K562 (cell line): ENCODE data around the gene ZNF521. TPM values are rescaled to one million over a fixed set of nuclear protein-coding genes. Genes with fewer than 3 reads are reported as not detected.

Experiments
- ATAC-seq: fragments of 200-7000 bp; cut with Tn5 transposase; 3 replicates; pipeline ENCODE4 v1.9.1; 2020; ENCODE audit warnings: moderate library complexity
- BruUV-seq: library from RNA; stranded (reverse); fragments of 400-500 nt; replicated peaks from 2 replicates; lab custom pipeline; 2021; lab: Mats Ljungman, UMichigan
- CTCF ChIA-PET: fragments of 300-600 bp; formaldehyde crosslinking; extraction: SDS; loops from one replicate; lab custom pipeline; 2021; ENCODE audit warnings: low intra/inter-chr PET ratio; lab: Yijun Ruan, JAX
- POLR2A ChIA-PET: fragments of 300-600, 350-650 bp; sonication (Branson Sonifier 250); formaldehyde crosslinking; extraction: SDS; loops from one replicate; lab custom pipeline; 2021; ENCODE audit warnings: antibody characterized with exemption, inconsistent platforms; lab: Yijun Ruan, JAX
- DNase-seq, 4 experiments: peaks; one replicate each; pipeline versions ENCODE4 v3.0.0 to v3.0.0-alpha.2; 2011 to 2018; ENCODE audit warnings: low spot score in 3 of 4, mixed read lengths in 3 of 4; ENCODE audit errors: extremely low read depth in 1 of 4
- FAIRE-seq: peaks from 2 replicates; lab custom pipeline; 2011; peaks lifted over from hg19 to GRCh38; lab: Jason Lieb, UNC
- H2AFZ ChIP-seq: 2 replicates; pipeline ENCODE4 v1.6.0; 2011; ENCODE audit warnings: low read depth, low read length, control low read depth, inconsistent platforms
- H3K27ac ChIP-seq: fragments of 200-600 bp; 3 replicates; pipeline ENCODE4 v1.8.0; 2011; ENCODE audit warnings: low read depth, mild to moderate bottlenecking, control low read depth, inconsistent platforms, low read length, moderate library complexity, mixed read lengths; ENCODE audit errors: extremely low read depth
- H3K27me3 ChIP-seq, 2 experiments: fragments of 300-600 bp in 1 of 2; 2 replicates in 1 of 2; 3 replicates in 1 of 2; pipeline versions ENCODE4 v1.6.0 to v1.8.0; 2011; ENCODE audit warnings: inconsistent platforms in 2 of 2, low read length in 2 of 2, mild to moderate bottlenecking in 1 of 2, mixed read lengths in 1 of 2, moderate library complexity in 1 of 2; ENCODE audit not compliant: control insufficient read depth in 2 of 2, insufficient read depth in 2 of 2
- H3K36me3 ChIP-seq: fragments of 300-600 bp; 3 replicates; pipeline ENCODE4 v1.8.0; 2011; ENCODE audit warnings: mild to moderate bottlenecking, low read length, inconsistent platforms; ENCODE audit not compliant: control insufficient read depth, insufficient read depth
- H3K4me1 ChIP-seq, 2 experiments: fragments of 200-600 bp in 1 of 2; replicated peaks in 1 of 2; 2 replicates in 1 of 2; 3 replicates in 1 of 2; pipeline versions ENCODE4 v1.5.1 to v1.8.0; 2011; ENCODE audit warnings: inconsistent platforms in 2 of 2, low read length in 2 of 2, mild to moderate bottlenecking in 1 of 2, mixed read lengths in 1 of 2, moderate library complexity in 1 of 2; ENCODE audit not compliant: control insufficient read depth in 2 of 2, insufficient read depth in 2 of 2
- H3K4me2 ChIP-seq: 2 replicates; pipeline ENCODE4 v1.6.1; 2011; ENCODE audit warnings: low read length, control low read depth, inconsistent platforms, mixed read lengths; ENCODE audit not compliant: insufficient read depth
- H3K4me3 ChIP-seq: fragments of 200-600 bp; sonication (generic), shearing (Covaris generic); 2 replicates; pipeline ENCODE4 v1.5.1; 2016; ENCODE audit warnings: control low read depth, inconsistent platforms
- H3K79me2 ChIP-seq: fragments of 200-600 bp; 3 replicates; pipeline ENCODE4 v1.8.0; 2011; ENCODE audit warnings: low read length, inconsistent platforms; ENCODE audit not compliant: control insufficient read depth, insufficient read depth
- H3K9ac ChIP-seq, 2 experiments: 2 replicates each; pipeline versions ENCODE4 v1.6.0 to v1.6.1; 2011; ENCODE audit warnings: low read depth in 2 of 2, low read length in 2 of 2, control low read depth in 1 of 2, inconsistent platforms in 1 of 2, mild to moderate bottlenecking in 1 of 2, mixed read lengths in 1 of 2; ENCODE audit not compliant: insufficient read depth in 1 of 2
- H3K9me1 ChIP-seq: one replicate; pipeline ENCODE4 v1.6.0; 2011; ENCODE audit warnings: inconsistent platforms, mild to moderate bottlenecking, low read length, moderate library complexity; ENCODE audit not compliant: control insufficient read depth, insufficient read depth
- H3K9me3 ChIP-seq: replicated peaks from 2 replicates; pipeline ENCODE4 v1.5.1; 2011; ENCODE audit warnings: low read depth, low read length, inconsistent platforms; ENCODE audit not compliant: control insufficient read depth, insufficient read depth
- H4K20me1 ChIP-seq: replicated peaks from 2 replicates; pipeline ENCODE4 v1.6.1; 2011; ENCODE audit warnings: low read length, inconsistent platforms, mixed read lengths; ENCODE audit not compliant: control insufficient read depth, insufficient read depth
- CBX2 ChIP-seq: fragments of 200-600 bp; sonication (generic); IDR thresholded peaks from one replicate; pipeline ENCODE4 v1.6.1; 2012; ENCODE audit warnings: mild to moderate bottlenecking, low read length, inconsistent platforms; ENCODE audit not compliant: insufficient read depth, poor library complexity, severe bottlenecking
- E2F4 ChIP-seq: sonication (generic); formaldehyde crosslinking; IDR thresholded peaks from 2 replicates; pipeline ENCODE4 v1.8.0; 2022; ENCODE audit warnings: mild to moderate bottlenecking, low read depth, missing genetic modification reagents
- FOXP4 ChIP-seq: sonication (generic); formaldehyde crosslinking; IDR thresholded peaks from 2 replicates; pipeline ENCODE4 v1.8.0; 2022; ENCODE audit warnings: mild to moderate bottlenecking, missing genetic modification reagents, borderline replicate concordance
- L3MBTL2 ChIP-seq: fragments of 450-650 bp; IDR thresholded peaks from 2 replicates; pipeline ENCODE4 v1.6.1; 2016; ENCODE audit warnings: mild to moderate bottlenecking, moderate library complexity
- LCOR ChIP-seq: sonication (generic); formaldehyde crosslinking; IDR thresholded peaks from 2 replicates; pipeline ENCODE4 v1.8.0; 2022; ENCODE audit warnings: mild to moderate bottlenecking, missing genetic modification reagents
- NCOA6 ChIP-seq: fragments of 450-650 bp; IDR thresholded peaks from 2 replicates; pipeline ENCODE4 v1.6.1; 2017; ENCODE audit warnings: mild to moderate bottlenecking
- NR2C1 ChIP-seq, 2 experiments: fragments of 450-650 bp; IDR thresholded peaks; 2 replicates each; pipeline ENCODE4 v1.6.1; 2017; ENCODE audit warnings: mild to moderate bottlenecking in 2 of 2, antibody characterized with exemption in 1 of 2, inconsistent platforms in 1 of 2, missing compliant biosample characterization in 1 of 2, missing genetic modification characterization in 1 of 2
- PREB ChIP-seq: sonication (generic); formaldehyde crosslinking; IDR thresholded peaks from 2 replicates; pipeline ENCODE4 v1.8.1; 2023; ENCODE audit warnings: mild to moderate bottlenecking, missing genetic modification reagents
- RFX7 ChIP-seq: fragments of 250-450 bp; sonication (Bioruptor Pico); IDR thresholded peaks from 2 replicates; pipeline ENCODE4 v1.5.1; 2021; ENCODE audit warnings: mild to moderate bottlenecking
- SPI1 ChIP-seq: IDR thresholded peaks from 2 replicates; pipeline ENCODE4 v1.6.1; 2011; ENCODE audit warnings: low read depth, low read length, control low read depth, borderline replicate concordance
- TEAD1 ChIP-seq, 2 experiments: fragments of 450-650 bp in 1 of 2; sonication (generic) in 1 of 2; formaldehyde crosslinking; IDR thresholded peaks; 2 replicates each; pipeline versions ENCODE4 v1.4.0 to v1.8.0; 2020 to 2022; ENCODE audit warnings: mild to moderate bottlenecking in 2 of 2, missing genetic modification reagents in 1 of 2
- ZNF212 ChIP-seq: fragments of 450-650 bp; formaldehyde crosslinking; IDR thresholded peaks from 2 replicates; pipeline ENCODE4 v1.4.0; 2020; ENCODE audit warnings: mild to moderate bottlenecking
- ZNF76 ChIP-seq: fragments of 250-450 bp; sonication (Bioruptor Pico); IDR thresholded peaks from 2 replicates; pipeline ENCODE4 v1.4.0; 2020; ENCODE audit warnings: mild to moderate bottlenecking, moderate library complexity, borderline replicate concordance
- in situ Hi-C: fragments of 300-500 bp; cut with MboI; formaldehyde crosslinking; loops from 4 replicates; pipeline ENCODE4 v1.15.0; 2018; ENCODE audit warnings: inconsistent platforms, mixed read lengths
- intact Hi-C: fragments of 100-400 bp; cut with micrococcal nuclease; formaldehyde crosslinking; loops from 2 replicates; pipeline ENCODE4 v1.14.2; 2022
- polyA plus RNA-seq, 8 experiments: library from polyadenylated mRNA; depleted of rRNA in 4 of 8; stranded (reverse) in 5 of 8; unstranded in 3 of 8; fragments of >200 nt; fragmentation: Nextera tagmentation in 2 of 8; fragmentation: Illumina TruSeq in 1 of 8; extraction: Ambion mirVana in 2 of 8; extraction: Trizol in 1 of 8; gene quantifications; 2 replicates each; pipeline versions ENCODE4 v1.2.1 to v1.2.3, GENCODE V29; 2011 to 2014; ENCODE audit warnings: inconsistent platforms in 1 of 8, missing spikeins in 1 of 8
- total RNA-seq, 7 experiments: library from RNA; depleted of rRNA in 6 of 7; stranded (reverse); fragments of >200 nt in 6 of 7; fragmentation: Illumina TruSeq in 2 of 7; extraction: Trizol in 2 of 7; gene quantifications; 2 replicates each; pipeline versions ENCODE4 v1.2.1 to v1.2.3, GENCODE V29; 2011 to 2021; ENCODE audit warnings: low replicate concordance in 1 of 7
- TF ChIP-seq, protein P1 (sequence below): fragments of 450-650 bp; IDR thresholded peaks from 2 replicates; pipeline ENCODE4 v1.6.1; 2016; ENCODE audit warnings: antibody characterized with exemption

ZNF521 gene
- total and polyA plus RNA-seq, 9 of the 15 experiments (the other 6 are each of a cell fraction or from before 2014, with no cell fraction given), result 1.2 to 5.8 (median 1.6) TPM

- TF ChIP-seq NR2C1 (IDR thresholded peaks at IDR 0.05), result no peak
- TF ChIP-seq NR2C1 (tag; IDR thresholded peaks at IDR 0.05), result no peak
- TF ChIP-seq PREB (CRISPR knock-in tag), result no peak
- TF ChIP-seq RFX7 (CRISPR knock-in tag), result no peak
- no peak for TF ChIP-seq LCOR (CRISPR knock-in tag)
- no peak for TF ChIP-seq SPI1
- TF ChIP-seq, protein P1, sequence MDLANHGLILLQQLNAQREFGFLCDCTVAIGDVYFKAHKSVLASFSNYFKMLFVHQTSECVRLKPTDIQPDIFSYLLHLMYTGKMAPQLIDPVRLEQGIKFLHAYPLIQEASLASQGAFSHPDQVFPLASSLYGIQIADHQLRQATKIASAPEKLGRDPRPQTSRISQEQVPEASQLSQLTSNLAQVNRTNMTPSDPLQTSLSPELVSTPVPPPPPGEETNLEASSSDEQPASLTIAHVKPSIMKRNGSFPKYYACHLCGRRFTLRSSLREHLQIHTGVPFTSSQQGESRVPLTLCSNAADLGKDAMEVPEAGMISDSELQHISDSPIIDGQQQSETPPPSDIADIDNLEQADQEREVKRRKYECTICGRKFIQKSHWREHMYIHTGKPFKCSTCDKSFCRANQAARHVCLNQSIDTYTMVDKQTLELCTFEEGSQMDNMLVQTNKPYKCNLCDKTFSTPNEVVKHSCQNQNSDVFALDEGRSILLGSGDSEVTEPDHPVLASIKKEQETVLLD, result no peak
- TF ChIP-seq E2F4, result no peak
- no peak for TF ChIP-seq TEAD1 (CRISPR knock-in tag; IDR thresholded peaks at IDR 0.05)
Measured at GRCh38 chr18:25306671-25307070, 45.3 kb downstream of the ZNF521 start (continued).

DNA sequence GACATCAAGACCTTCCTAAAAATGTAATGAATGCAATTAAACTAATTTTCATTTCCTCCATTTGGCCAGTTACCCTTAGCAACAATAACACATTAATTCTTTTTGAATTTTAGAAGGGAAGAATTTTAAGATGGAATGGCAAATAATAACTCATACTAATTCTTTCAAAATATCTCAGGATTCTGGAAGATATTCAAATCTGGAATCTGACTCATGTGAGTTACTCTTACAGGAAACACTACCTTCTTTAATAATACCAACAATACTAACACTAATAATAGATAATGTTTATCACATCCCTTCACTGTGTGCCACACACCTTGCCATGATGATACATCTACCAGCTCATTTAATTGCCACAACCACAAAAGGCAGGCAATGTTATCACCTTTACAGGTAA lies 46.4 kb downstream of the ZNF521 start:
- Histone ChIP-seq H3K9me3 (no peaks in the 10 kb centered on the region), H3K4me3 (no peak overlapping the region), H3K4me2 (no peak overlapping the region), H3K4me1 (no peaks in the 10 kb centered on the region), H2AFZ (no peak overlapping the region), H3K9me1 (no peaks in the 10 kb centered on the region), H3K27me3 (no peaks in the 10 kb centered on the region), H3K9ac (no peak overlapping the region), H4K20me1 (no peaks in the 10 kb centered on the region), H3K36me3 (no peaks in the 10 kb centered on the region), H3K27ac (no peak overlapping the region), H3K79me2 (no peaks in the 10 kb centered on the region)
- DNase-seq (no peak), FAIRE-seq (no peak), ATAC-seq (no peak)
- CTCF ChIA-PET, result no interaction called here
- in situ Hi-C loops (no loop called here), intact Hi-C loops (no loop called here)
- BruUV-seq, result no TSS peak
- POLR2A ChIA-PET, result no interaction called here
- TF ChIP-seq L3MBTL2 (no peak), FOXP4 (CRISPR knock-in tag) (no peak), ZNF76 (no peak), NCOA6 (no peak), ZNF212 (no peak), CBX2 (no peak)
